NCI-H2107 treated with DMSO at 0.1 percent for 48 hours (cell line): ENCODE results near the gene PPP4C.

ENCODE experiments used
- DNase-seq: peaks from one replicate; lab custom pipeline; 2025; ENCODE audit not compliant: unreplicated experiment; lab: John Stamatoyannopoulos, UW

PPP4C gene

GRCh38 chr16:30054959-30055553, 20.7 kb upstream of the PPP4C start:
- peak; percentile 14 for DNase-seq

- DNase-seq = no peak
Measured at GRCh38 chr16:30060346-30060745, 15.4 kb upstream of the PPP4C start.

DNA sequence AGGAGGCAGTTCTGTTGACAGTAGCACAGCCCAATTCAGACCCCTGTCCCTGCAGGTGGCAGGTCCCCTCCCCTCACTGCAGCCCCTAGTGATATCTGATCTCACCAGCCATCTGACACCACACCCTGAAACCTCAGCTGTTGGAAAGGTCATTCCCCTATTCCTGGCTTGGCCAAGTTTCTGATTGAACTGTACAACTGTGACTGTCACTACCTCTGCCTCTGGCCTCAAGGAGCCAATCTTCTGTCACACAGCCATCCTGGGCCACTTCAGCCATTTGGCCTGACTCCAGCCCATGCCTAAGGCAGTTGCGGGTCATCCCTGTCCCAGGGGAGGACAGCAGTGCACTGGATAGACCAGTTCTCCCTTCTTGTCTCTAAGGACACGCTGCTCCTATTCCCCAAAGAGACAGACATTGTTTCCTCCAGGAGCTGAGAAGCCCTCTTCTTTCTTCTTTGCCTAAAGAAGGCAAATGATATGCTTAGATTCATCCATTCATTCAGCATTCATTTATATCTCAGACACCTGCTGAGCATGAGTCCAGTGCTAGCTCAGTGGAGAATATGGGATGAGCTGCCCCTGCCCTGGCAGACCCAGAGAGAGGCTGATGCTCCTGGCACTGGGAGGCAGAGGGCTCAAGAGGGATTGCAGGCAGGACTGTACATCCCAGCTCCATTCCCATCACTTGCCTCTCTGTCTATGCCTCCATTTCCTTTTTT, 14.8 kb upstream of the PPP4C start:
- no peak for DNase-seq

DNA sequence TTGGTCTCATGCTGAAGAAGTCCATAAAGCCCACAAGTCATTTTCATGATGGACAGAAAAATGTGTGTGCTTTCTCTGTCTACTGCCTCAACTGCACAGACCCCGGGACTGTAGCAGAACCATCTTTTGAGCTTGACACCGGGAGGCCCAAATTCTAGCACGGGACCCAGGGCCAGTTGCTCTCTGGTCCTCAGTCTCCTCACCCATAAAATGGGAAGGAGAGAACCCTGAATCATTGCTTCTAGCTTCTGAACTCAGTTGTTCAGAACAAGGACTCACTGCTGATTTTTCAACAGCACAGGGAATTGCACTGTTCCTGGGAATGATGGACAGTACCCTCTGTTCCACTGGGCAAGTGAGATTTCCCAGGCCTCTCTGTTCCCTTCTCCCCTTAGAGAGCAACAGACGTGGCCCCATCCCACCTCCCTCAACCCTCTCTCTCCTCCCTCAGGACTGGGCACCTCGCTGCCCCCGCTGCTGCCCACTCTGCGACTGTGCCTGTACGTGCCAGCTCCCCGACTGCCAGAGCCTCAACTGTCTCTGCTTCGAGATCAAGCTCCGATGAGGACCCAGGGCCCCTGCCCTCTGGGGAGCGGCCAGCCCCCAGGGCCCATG, 12.4 kb upstream of the PPP4C start:
- no peak for DNase-seq

DNA sequence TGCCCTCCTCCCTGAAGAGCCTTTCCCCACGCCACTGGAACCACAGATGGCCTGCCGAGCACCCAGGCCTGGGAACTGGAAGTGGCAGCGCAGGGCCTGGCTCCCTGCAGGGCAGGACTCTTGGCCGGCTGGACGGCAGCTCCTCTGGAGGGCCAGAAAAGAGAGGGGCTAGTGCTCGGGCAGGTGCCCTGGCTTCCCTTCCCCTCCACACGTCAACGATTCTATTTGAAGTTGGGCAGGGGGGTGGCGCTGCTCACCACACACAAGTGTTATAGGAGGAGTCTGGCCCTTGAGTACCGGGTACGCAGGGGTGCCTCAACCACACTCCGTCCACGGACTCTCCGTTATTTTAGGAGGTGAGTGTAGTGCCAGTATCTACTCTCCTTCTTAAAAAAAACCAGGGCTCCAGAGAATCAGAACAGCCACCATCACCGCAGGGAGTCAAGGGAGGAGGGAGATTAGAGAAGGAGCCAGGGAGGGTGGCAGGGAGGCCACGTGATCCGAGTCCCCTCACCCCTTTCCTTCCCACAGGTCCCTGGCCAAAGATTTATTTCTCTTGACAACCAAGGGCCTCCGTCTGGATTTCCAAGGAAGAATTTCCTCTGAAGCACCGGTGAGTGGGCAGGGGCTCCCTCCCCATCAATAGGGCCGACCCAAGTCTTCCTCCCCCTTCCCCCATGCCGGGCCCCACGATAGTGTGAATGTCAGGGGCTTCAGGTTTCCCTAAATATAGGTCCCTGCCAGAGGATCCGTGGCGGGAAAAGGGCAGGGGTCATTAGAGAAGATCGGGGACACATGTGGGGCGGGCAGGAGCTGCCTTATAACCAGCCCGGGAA, 11.7 kb upstream of the PPP4C start:
- peak; percentile 71 for DNase-seq

DNA sequence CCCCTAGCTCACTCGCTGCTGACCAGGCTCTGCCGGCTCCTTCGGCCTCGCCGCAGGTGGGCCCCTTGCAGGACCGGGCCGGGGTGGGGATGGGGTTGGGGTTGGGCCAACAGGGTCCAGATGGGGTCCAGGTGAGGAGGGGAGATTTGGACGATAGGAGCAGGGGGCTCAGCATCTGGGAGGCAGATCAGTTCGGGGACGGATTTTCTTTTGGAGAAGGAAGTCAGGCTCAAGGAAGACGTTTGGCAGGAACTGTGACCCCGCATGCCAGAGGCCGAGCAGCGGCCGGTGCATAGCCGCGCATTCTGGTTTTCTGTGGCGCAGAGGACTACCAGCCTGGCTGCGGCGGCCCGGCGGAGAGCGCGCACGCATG, 11.1 kb upstream of the PPP4C start:
- no peak for DNase-seq

DNA sequence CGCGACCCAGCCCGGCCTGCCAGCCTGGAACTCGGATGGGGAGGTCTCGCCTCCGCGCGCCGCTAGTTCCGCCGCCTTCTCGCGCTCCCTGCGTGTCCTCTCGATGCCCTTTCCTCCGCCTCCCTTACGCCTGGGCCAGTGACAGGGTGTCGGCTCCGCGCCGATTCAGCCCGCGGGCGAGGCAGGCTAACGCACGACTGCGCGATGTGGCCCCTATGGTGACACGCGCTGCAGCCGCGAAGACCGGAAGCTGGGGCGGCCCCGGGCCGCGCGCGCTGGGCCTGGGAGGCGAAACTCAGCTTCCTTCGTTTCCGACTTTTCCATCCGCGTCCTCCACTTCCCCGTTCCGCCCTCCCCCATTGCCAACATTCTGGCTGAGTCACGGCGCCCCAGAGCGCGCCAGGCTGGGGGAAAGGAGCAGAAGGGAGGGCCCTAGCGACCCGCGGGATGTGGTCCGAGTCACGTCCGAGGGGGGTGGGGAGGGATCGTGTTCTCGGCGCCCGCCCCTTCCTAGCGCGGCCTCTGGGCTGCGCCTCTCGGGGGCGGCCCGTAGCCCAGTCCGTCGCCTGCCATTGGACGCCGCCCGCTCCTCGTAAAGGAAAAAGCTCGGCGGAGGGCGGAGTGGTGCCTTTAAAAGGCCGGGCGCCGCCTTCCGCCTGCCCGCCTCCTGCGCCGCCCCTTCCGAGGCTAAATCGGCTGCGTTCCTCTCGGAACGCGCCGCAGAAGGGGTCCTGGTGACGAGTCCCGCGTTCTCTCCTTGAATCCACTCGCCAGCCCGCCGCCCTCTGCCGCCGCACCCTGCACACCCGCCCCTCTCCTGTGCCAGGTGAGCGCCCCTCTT, 10.5 kb upstream of the PPP4C start, which contains the start of gene ALDOA:
TSS of gene ALDOA (plus strand) at position 659 of the 841 bp plus-strand sequence. CDS start 1,138 bp downstream, outside the sequence.
- DNase-seq = peak; percentile 94

- DNase-seq = no peak
Measured at GRCh38 chr16:30065943-30066760, 9.6 kb upstream of the PPP4C start.

DNA sequence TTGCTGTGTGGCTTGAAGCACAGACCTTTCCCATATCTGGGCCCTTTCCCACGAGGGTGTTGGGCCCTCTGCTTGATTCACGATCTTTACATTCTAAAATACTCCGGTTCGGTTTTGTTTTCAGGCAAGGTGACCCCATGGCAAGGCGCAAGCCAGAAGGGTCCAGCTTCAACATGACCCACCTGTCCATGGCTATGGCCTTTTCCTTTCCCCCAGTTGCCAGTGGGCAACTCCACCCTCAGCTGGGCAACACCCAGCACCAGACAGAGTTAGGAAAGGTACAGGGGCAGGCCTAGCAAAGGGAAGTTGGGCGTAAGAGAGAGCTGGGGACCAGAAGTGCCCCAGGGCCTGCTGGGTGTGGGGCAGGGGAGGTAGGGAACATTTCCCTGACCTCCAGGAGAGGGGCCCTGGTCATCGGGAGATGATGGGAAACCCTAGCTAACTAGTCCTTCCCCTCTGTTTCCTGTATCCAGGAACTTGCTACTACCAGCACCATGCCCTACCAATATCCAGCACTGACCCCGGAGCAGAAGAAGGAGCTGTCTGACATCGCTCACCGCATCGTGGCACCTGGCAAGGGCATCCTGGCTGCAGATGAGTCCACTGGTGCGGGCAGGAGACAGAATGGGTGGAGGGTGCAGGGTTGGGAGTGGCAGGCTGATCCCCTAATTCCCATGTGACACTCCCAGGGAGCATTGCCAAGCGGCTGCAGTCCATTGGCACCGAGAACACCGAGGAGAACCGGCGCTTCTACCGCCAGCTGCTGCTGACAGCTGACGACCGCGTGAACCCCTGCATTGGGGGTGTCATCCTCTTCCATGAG, 8.8 kb upstream of the PPP4C start:
- DNase-seq = no peak

GRCh38 chr16:30067584-30067916, 8.2 kb upstream of the PPP4C start:
- DNase-seq = no peak

- no peak for DNase-seq
Measured at GRCh38 chr16:30068333-30068732, 7.5 kb upstream of the PPP4C start.

GRCh38 chr16:30068750-30069610, 6.8 kb upstream of the PPP4C start:
- no peak for DNase-seq

DNA sequence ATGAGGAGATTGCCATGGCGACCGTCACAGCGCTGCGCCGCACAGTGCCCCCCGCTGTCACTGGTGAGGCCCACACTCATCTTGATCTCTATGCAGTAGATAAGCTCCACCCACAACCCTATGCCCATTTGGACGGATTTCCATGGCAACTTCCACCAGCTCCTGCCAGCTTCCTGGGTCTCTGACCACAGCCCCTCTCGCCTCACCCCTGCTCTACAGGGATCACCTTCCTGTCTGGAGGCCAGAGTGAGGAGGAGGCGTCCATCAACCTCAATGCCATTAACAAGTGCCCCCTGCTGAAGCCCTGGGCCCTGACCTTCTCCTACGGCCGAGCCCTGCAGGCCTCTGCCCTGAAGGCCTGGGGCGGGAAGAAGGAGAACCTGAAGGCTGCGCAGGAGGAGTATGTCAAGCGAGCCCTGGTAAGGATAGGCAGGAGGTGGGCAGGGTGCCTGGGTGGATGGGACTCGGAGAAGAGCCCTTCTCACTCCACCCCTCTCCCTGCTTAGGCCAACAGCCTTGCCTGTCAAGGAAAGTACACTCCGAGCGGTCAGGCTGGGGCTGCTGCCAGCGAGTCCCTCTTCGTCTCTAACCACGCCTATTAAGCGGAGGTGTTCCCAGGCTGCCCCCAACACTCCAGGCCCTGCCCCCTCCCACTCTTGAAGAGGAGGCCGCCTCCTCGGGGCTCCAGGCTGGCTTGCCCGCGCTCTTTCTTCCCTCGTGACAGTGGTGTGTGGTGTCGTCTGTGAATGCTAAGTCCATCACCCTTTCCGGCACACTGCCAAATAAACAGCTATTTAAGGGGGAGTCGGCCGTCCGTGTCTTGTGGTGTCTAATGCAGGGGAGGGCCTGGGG, 6.0 kb upstream of the PPP4C start:
- DNase-seq = no peak

GRCh38 chr16:30070490-30070889, 5.3 kb upstream of the PPP4C start:
- no peak for DNase-seq

DNA sequence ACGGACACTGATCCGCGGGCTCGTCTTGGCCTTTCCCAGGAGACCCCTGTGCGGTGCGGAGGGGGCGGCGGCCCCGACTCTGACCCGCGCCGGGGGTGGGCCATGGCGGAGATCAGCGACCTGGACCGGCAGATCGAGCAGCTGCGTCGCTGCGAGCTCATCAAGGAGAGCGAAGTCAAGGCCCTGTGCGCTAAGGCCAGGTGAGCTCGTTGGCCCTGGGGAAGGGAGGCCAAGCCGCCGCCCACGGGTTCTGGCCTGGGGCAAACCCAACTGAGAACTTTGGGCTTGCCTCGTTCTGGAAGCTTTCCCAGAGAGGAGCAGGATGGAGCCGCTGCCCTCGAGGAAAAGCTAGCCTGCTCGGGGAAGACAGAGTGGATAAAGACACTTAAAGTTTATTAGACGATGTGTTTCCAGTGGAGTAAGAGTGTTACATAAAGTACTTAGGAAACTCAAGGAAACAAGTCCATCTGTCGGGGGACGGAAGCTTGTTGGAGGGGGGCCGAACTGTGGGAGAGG, 540 bp downstream of the PPP4C start:
- no peak for DNase-seq

DNA sequence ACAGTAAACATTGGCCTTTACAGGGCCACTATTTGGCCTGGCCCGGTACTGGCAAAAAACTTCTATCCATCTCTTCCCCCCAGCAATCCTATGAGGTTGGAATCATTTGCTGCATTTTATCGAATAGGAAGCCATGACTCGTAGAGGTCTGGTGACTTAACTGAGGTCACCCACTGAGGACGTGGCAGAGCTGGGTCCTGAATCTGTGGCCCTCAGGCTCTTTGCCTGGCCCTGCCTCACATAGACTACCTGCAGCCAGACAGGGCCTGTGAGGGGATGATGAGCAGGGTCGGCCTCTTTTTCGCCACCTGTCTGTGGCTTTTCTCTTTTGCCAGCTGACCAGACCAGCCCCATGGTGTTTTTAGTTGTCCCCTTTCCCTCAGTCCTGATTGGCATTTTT, 1.9 kb downstream of the PPP4C start:
- no peak for DNase-seq

DNA sequence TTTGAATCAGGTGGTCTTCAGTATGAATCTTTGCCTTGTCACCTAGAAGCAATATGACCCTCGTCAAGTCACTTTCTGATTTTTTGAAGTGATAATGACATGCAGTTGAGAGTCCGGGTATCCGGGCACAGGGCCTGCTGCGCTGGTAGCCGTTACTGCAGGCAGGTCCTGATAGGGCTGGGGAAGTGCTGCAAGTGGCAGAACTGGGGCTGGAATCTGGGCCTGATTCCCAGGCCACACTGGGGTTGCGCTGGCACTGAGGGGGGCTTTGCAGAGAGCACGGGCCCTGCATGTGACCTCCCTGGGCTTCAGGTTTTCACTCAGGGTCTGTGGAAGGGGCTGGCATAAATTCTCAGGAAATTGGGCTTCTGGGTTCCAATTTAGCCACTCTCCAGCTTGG, 3.0 kb downstream of the PPP4C start:
- DNase-seq = no peak
